HepG2 (cell line): ENCODE measurements around the gene SLC41A1. TPM values are rescaled to one million over a fixed set of nuclear protein-coding genes. Genes with fewer than 3 reads are reported as not detected.

Experiments used
- ATAD3A ChIP-seq: sonication (generic); formaldehyde crosslinking; IDR thresholded peaks from 2 replicates; pipeline ENCODE4 v1.4.0; 2020; ENCODE audit warnings: missing genetic modification reagents
- BCL3 ChIP-seq: sonication (generic); formaldehyde crosslinking; IDR thresholded peaks from 2 replicates; pipeline ENCODE4 v1.5.1; 2020; ENCODE audit warnings: mild to moderate bottlenecking, missing genetic modification reagents, moderate library complexity
- BRD4 ChIP-seq: sonication (generic); formaldehyde crosslinking; IDR thresholded peaks from 2 replicates; pipeline ENCODE4 v1.4.0; 2020; ENCODE audit warnings: missing genetic modification reagents
- MTF2 ChIP-seq: sonication (generic); formaldehyde crosslinking; IDR thresholded peaks from 2 replicates; pipeline ENCODE4 v1.5.0; 2020; ENCODE audit warnings: missing genetic modification reagents, borderline replicate concordance
- NFRKB ChIP-seq: fragments of 450-650 bp; IDR thresholded peaks from 2 replicates; pipeline ENCODE4 v1.6.1; 2017
- RARA ChIP-seq: IDR thresholded peaks from 2 replicates; pipeline ENCODE4 v1.6.1; 2016; ENCODE audit warnings: missing genetic modification reagents, missing compliant biosample characterization
- STAT6 ChIP-seq: sonication (generic); formaldehyde crosslinking; IDR thresholded peaks from 2 replicates; pipeline ENCODE4 v1.4.0; 2020; ENCODE audit warnings: missing genetic modification reagents, mild to moderate bottlenecking, borderline replicate concordance
- TCF7 ChIP-seq: sonication (generic); IDR thresholded peaks from 2 replicates; pipeline ENCODE4 v1.6.1; 2016; ENCODE audit warnings: antibody characterized with exemption, low read depth
- TCF7L2 ChIP-seq: IDR thresholded peaks from 2 replicates; pipeline ENCODE4 v1.6.1; 2011; ENCODE audit warnings: mild to moderate bottlenecking, low read depth, low read length, moderate library complexity
- TFAP4 ChIP-seq: sonication (generic); IDR thresholded peaks from 2 replicates; pipeline ENCODE4 v1.6.1; 2016; ENCODE audit warnings: low read depth, borderline replicate concordance
- ZBTB21 ChIP-seq: sonication (generic); formaldehyde crosslinking; IDR thresholded peaks from 2 replicates; pipeline ENCODE4 v1.4.0; 2020; ENCODE audit warnings: missing genetic modification reagents
- ZFP62 ChIP-seq: sonication (generic); formaldehyde crosslinking; IDR thresholded peaks from 2 replicates; pipeline ENCODE4 v1.4.0; 2020; ENCODE audit warnings: missing genetic modification reagents
- ZFP91 ChIP-seq: sonication (generic); formaldehyde crosslinking; IDR thresholded peaks from 2 replicates; pipeline ENCODE4 v1.9.0; 2022; ENCODE audit warnings: missing genetic modification reagents, mild to moderate bottlenecking, borderline replicate concordance
- ZNF205 ChIP-seq: IDR thresholded peaks from 2 replicates; pipeline ENCODE4 v1.6.1; 2018; ENCODE audit warnings: missing biosample characterization, missing genetic modification reagents
- ZNF264 ChIP-seq: sonication (generic); formaldehyde crosslinking; IDR thresholded peaks from 2 replicates; pipeline ENCODE4 v1.4.0; 2020; ENCODE audit warnings: missing genetic modification reagents
- ZNF414 ChIP-seq: sonication (generic); formaldehyde crosslinking; IDR thresholded peaks from 2 replicates; pipeline ENCODE4 v1.5.0; 2020; ENCODE audit warnings: missing genetic modification reagents
- ZNF670 ChIP-seq: sonication (generic); formaldehyde crosslinking; IDR thresholded peaks from 2 replicates; pipeline ENCODE4 v1.8.0; 2022; ENCODE audit warnings: mild to moderate bottlenecking, missing genetic modification reagents, borderline replicate concordance
- ZNF761 ChIP-seq: sonication (generic); formaldehyde crosslinking; conservative IDR thresholded peaks from 2 replicates; pipeline ENCODE4 v1.4.0; 2020; ENCODE audit warnings: mild to moderate bottlenecking, missing genetic modification reagents
- ZSCAN25 ChIP-seq: sonication (generic); formaldehyde crosslinking; IDR thresholded peaks from 2 replicates; pipeline ENCODE4 v1.8.0; 2022; ENCODE audit warnings: mild to moderate bottlenecking, missing genetic modification reagents
- ZSCAN30 ChIP-seq: sonication (generic); formaldehyde crosslinking; IDR thresholded peaks from 2 replicates; pipeline ENCODE4 v1.5.0; 2020; ENCODE audit warnings: mild to moderate bottlenecking, missing genetic modification reagents
- polyA plus RNA-seq, 8 experiments: library from polyadenylated mRNA; depleted of rRNA in 3 of 8; stranded (reverse) in 7 of 8; unstranded in 1 of 8; fragments of >200 nt; fragmentation: Illumina TruSeq in 4 of 8; extraction: Trizol in 4 of 8; gene quantifications; 2 replicates each; pipeline versions ENCODE4 v1.2.1 to v1.2.3, GENCODE V29; 2011 to 2016; ENCODE audit warnings: low read depth in 4 of 8, missing spikeins in 1 of 8, mixed read lengths in 1 of 8; ENCODE audit not compliant: insufficient read depth in 1 of 8
- total RNA-seq, 5 experiments: library from RNA; depleted of rRNA; stranded (reverse); fragments of >200 nt; fragmentation: Illumina TruSeq; extraction: Trizol; gene quantifications; 2 replicates each; pipeline ENCODE4 v1.2.3, GENCODE V29; 2016; ENCODE audit warnings: low read depth in 1 of 5

The SLC41A1 gene
- total and polyA plus RNA-seq, 2 of the 13 experiments (the other 11 are each of a cell fraction or from before 2014, with no cell fraction given) = 2.2 to 4.6 TPM

GRCh38 chr1:205749234-205750137 is 63.5 kb downstream of the SLC41A1 start (continued):
- TF ChIP-seq MTF2 (CRISPR knock-in tag) = no peak; the same call in 1 of the 2 replicates
- TF ChIP-seq RARA = peak; percentile 44
- no peak for TF ChIP-seq TCF7
- no peak for TF ChIP-seq ZBTB21 (CRISPR knock-in tag)
- TF ChIP-seq TCF7L2 = no peak
- peak; percentile 79; the same call in 1 of the 2 replicates for TF ChIP-seq BCL3
- peak; percentile 81 for TF ChIP-seq ZNF205 (CRISPR knock-in tag)
- TF ChIP-seq ZNF264 (CRISPR knock-in tag) = no peak
- no peak for TF ChIP-seq NFRKB
- no peak for TF ChIP-seq ZNF761
- TF ChIP-seq BRD4 (CRISPR knock-in tag) = no peak
- no peak for TF ChIP-seq ZSCAN30 (CRISPR knock-in tag)
- TF ChIP-seq ATAD3A (CRISPR knock-in tag) = no peak
- TF ChIP-seq STAT6 (CRISPR knock-in tag) = no peak
- TF ChIP-seq ZFP62 (CRISPR knock-in tag) = no peak
- peak; percentile 70 for TF ChIP-seq ZNF670
- TF ChIP-seq TFAP4 = peak; percentile 58; the same call in 1 of the 2 replicates
- no peak for TF ChIP-seq ZSCAN25 (CRISPR knock-in tag)
- TF ChIP-seq ZFP91 = peak; percentile 79
- TF ChIP-seq ZNF414 (CRISPR knock-in tag) = peak; percentile 85
